NCI-H524 (cell line): Measurements from ENCODE around the gene CD274.
"Not testable (repeated sequence)": the region's sequence is repeated elsewhere in the genome, so short reads cannot be mapped to it uniquely, and the experiment has no call there.

Experiments
- DNase-seq, 2 experiments: peaks; one replicate each; lab custom pipeline; 2025; lab: John Stamatoyannopoulos, UW

The CD274 gene

GRCh38 chr9:5438301-5439162, 11.8 kb upstream of the CD274 start:
- DNase-seq, result peak in 1 of 2 experiments; percentile 12

GRCh38 chr9:5440426-5440825, 9.9 kb upstream of the CD274 start:
- no peak for DNase-seq

- DNase-seq, result no peak
These were observed 9.3 kb upstream of the CD274 start for GRCh38 chr9:5441043-5441442.

GRCh38 chr9:5442400-5443011, 7.8 kb upstream of the CD274 start:
- DNase-seq, result peak; percentile 28 to 48

GRCh38 chr9:5443850-5444249, 6.5 kb upstream of the CD274 start:
- DNase-seq, result no peak

GRCh38 chr9:5445096-5445495, 5.2 kb upstream of the CD274 start:
- not testable (repeated sequence) for DNase-seq

- DNase-seq, result no peak
These were observed 4.5 kb upstream of the CD274 start for GRCh38 chr9:5445886-5446285.

- no peak for DNase-seq
These were observed 3.7 kb upstream of the CD274 start for GRCh38 chr9:5446451-5447236.

GRCh38 chr9:5447337-5447736, 3.0 kb upstream of the CD274 start:
- no peak for DNase-seq

- DNase-seq, result no peak
These were observed 2.3 kb upstream of the CD274 start for GRCh38 chr9:5448016-5448415.

- DNase-seq, result no peak
These were observed 1.6 kb upstream of the CD274 start for GRCh38 chr9:5448461-5449435.

- no peak for DNase-seq
These were observed 602 bp upstream of the CD274 start for GRCh38 chr9:5449521-5450358.

- DNase-seq, result no peak
These were observed 1.9 kb downstream of the CD274 start for GRCh38 chr9:5452286-5452609.

- DNase-seq, result no peak
These were observed 2.7 kb downstream of the CD274 start for GRCh38 chr9:5453004-5453403.

GRCh38 chr9:5453673-5454072, 3.3 kb downstream of the CD274 start:
- no peak for DNase-seq

- no peak for DNase-seq
These were observed 4.8 kb downstream of the CD274 start for GRCh38 chr9:5455181-5455580.

GRCh38 chr9:5459289-5459829, 9.0 kb downstream of the CD274 start:
- DNase-seq, result no peak

GRCh38 chr9:5460157-5460556, 9.8 kb downstream of the CD274 start:
- no peak for DNase-seq

GRCh38 chr9:5464831-5465330, 14.5 kb downstream of the CD274 start:
- DNase-seq, result not testable (repeated sequence)

GRCh38 chr9:5466005-5466404, 15.7 kb downstream of the CD274 start:
- no peak for DNase-seq
